ENCODE measurements around the gene ESPL1. TPM values are rescaled to one million over a fixed set of nuclear protein-coding genes. Genes with fewer than 3 reads are reported as not detected.

ESPL1 gene
- polyA plus RNA-seq, 1 experiment = 7.3 TPM

DNA sequence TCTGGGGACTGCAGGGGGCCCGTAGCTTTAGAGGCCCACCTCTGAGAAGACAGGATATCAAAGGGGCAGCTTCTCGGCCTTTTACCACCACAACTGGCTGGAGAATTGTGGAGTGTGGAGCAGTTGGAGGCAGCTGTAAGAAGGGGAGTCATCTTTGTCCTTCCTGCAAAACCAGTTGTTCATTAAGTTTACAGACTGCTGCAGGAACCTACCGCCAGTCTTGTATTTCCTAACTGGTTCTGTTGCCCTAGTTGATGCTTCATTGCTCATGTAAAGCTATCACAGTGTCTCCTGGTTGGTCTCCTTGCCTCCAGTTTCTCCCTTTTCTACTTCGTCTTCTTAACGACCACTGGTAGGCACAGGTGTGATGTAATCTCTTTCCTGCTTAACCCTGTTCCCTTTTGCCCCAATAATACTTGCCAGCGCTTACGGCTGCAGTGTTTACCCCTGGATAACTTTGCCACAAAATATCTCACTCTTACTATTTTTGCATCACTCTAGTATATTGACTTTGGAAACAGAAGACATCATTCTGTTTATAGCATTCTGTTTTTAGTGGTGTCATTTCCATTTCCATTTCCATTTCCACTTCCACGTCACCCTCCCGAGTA is 11.9 kb downstream of the ESPL1 start:
- CTCF ChIA-PET = interaction anchor here (0.7 to 4.5 kb wide), 7 partner anchors 9 to 121 kb away, joined by 3 to 29 read pairs (median 5); partner anchors contain the start of gene ESPL1
- H3K27me3 ChIP-seq (ENCODE audit: control insufficient read depth, insufficient read depth, low read length) = no peaks in the 10 kb centered on the region
- no peak overlapping the region for H3K4me3 ChIP-seq (ENCODE audit: low read depth, low read length)
- no peak for DNase-seq (ENCODE audit: low read depth)
- peaks cover 11% of the 10 kb centered on the region for H3K36me3 ChIP-seq (ENCODE audit: control insufficient read depth, insufficient read depth, low read length)
- TF ChIP-seq, protein P1, sequence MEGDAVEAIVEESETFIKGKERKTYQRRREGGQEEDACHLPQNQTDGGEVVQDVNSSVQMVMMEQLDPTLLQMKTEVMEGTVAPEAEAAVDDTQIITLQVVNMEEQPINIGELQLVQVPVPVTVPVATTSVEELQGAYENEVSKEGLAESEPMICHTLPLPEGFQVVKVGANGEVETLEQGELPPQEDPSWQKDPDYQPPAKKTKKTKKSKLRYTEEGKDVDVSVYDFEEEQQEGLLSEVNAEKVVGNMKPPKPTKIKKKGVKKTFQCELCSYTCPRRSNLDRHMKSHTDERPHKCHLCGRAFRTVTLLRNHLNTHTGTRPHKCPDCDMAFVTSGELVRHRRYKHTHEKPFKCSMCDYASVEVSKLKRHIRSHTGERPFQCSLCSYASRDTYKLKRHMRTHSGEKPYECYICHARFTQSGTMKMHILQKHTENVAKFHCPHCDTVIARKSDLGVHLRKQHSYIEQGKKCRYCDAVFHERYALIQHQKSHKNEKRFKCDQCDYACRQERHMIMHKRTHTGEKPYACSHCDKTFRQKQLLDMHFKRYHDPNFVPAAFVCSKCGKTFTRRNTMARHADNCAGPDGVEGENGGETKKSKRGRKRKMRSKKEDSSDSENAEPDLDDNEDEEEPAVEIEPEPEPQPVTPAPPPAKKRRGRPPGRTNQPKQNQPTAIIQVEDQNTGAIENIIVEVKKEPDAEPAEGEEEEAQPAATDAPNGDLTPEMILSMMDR (IDR thresholded peaks at IDR 0.05; ENCODE audit: insufficient read depth, low read depth, low read length) = no peak
- POLR2A ChIA-PET = no interaction called here

DNA sequence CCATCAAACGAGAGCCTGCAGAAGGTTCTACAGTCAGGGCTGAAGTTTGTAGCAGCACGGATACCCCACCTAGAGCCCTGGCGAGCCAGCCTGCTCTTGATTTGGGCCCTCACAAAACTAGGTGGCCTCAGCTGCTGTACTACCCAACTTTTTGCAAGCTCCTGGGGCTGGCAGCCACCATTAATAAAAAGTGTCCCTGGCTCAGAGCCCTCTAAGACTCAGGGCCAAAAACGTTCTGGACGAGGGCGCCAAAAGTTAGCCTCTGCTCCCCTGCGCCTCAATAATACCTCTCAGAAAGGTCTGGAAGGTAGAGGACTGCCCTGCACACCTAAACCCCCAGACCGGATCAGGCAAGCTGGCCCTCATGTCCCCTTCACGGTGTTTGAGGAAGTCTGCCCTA is 18.3 kb downstream of the ESPL1 start:
- CTCF ChIA-PET = interaction anchor here (0.9 to 13.1 kb wide), 11 partner anchors 9 to 221 kb away, joined by 3 to 240 read pairs (median 5); partner anchors contain the start of genes AAAS, ESPL1, MYG1 and PFDN5
- POLR2A ChIA-PET = no interaction called here
- H3K4me3 ChIP-seq (ENCODE audit: low read depth, low read length) = no peak overlapping the region
- TF ChIP-seq, protein P1 (IDR thresholded peaks at IDR 0.05; ENCODE audit: insufficient read depth, low read depth, low read length) = no peak
- H3K27me3 ChIP-seq (ENCODE audit: control insufficient read depth, insufficient read depth, low read length) = no peaks in the 10 kb centered on the region
- H3K36me3 ChIP-seq (ENCODE audit: control insufficient read depth, insufficient read depth, low read length) = peaks cover 14% of the 10 kb centered on the region
- DNase-seq (ENCODE audit: low read depth) = no peak

DNA sequence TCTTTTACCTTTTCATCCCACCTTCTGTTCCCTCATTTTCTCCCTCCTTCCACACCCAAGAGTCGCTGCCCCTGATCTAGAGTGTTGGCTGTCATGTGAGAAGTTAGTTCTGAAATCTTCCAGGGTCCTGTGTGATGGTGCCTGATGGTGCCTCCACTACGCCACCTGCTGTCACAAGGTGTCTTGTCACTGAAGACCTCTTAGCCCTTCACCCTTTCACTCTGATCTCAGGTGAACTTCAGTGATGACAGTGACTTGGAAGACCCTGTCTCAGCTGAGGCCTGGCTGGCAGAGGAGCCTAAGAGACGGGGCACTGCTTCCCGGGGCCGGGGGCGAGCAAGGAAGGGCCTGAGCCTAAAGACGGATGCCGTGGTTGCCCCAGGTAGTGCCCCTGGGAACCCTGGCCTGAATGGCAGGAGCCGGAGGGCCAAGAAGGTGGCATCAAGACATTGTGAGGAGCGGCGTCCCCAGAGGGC is 19.7 kb downstream of the ESPL1 start:
- ChIA-PET POLR2A (no interaction called here), CTCF (interaction anchor here (0.6 to 13.1 kb wide), 13 partner anchors 9 to 230 kb away, joined by 3 to 240 read pairs (median 8); partner anchors contain the start of genes AAAS, ESPL1, MYG1 and PFDN5)
- no peak for DNase-seq (ENCODE audit: low read depth)
- TF ChIP-seq, protein P1 (IDR thresholded peaks at IDR 0.05; ENCODE audit: insufficient read depth, low read depth, low read length) = peak; percentile 73
- Histone ChIP-seq H3K4me3 (ENCODE audit: low read depth, low read length) (no peak overlapping the region), H3K27me3 (ENCODE audit: control insufficient read depth, insufficient read depth, low read length) (no peaks in the 10 kb centered on the region), H3K36me3 (ENCODE audit: control insufficient read depth, insufficient read depth, low read length) (peaks cover 10% of the 10 kb centered on the region)

DNA sequence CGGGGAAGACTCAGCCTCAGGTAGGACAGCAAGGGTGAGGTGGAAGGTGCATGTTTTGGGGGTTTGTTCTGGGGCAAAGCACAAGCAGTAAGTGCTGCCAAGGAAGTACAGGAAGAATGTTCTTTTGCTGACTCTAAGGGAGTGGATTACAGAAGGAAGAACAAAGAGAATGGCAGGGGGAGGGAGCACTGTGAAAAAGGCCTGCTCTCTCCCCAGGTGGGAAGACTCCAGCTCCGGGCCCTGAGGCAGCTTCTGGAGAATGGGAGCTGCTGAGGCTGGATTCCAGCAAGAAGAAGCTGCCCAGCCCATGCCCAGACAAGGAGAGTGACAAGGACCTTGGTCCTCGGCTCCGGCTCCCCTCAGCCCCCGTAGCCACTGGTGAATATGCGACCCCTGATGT is 20.2 kb downstream of the ESPL1 start:
- no peak for DNase-seq (ENCODE audit: low read depth)
- H3K36me3 ChIP-seq (ENCODE audit: control insufficient read depth, insufficient read depth, low read length) = peaks cover 6% of the 10 kb centered on the region
- no peaks in the 10 kb centered on the region for H3K27me3 ChIP-seq (ENCODE audit: control insufficient read depth, insufficient read depth, low read length)
- TF ChIP-seq, protein P1 (IDR thresholded peaks at IDR 0.05; ENCODE audit: insufficient read depth, low read depth, low read length) = no peak
- ChIA-PET CTCF (interaction anchor here (0.6 to 13.1 kb wide), 15 partner anchors 9 to 230 kb away, joined by 3 to 240 read pairs (median 6); partner anchors contain the start of genes AAAS, ESPL1, MYG1 and PFDN5), POLR2A (interaction anchor here (0.5 kb wide), 1 partner anchor 17 kb away, joined by 6 read pairs; no protein-coding TSS in a partner anchor)
- H3K4me3 ChIP-seq (ENCODE audit: low read depth, low read length) = no peak overlapping the region

DNA sequence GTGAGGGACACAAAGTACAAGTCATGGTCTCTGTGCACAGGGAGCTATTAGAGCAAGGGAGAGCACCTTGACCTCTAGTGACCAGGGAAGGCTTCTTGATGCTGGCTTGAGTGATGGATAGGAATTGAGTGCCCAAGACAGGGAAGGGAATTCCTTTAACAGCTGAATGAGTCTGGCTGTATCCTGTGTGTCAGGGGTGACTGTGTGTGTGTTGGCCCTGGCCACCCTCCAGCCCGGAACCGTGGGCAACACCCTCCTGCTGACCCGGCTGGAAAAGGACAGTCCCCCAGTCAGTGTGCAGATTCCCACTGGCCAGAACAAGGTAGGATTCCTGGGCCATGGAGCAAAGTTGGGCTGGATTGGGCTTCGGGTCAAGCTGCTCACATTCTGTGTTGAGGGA is 21.8 kb downstream of the ESPL1 start:
- POLR2A ChIA-PET = no interaction called here
- CTCF ChIA-PET = interaction anchor here (1.5 to 13.1 kb wide), 7 partner anchors 11 to 130 kb away, joined by 4 to 240 read pairs (median 10); partner anchors contain the start of gene AAAS
- no peak for DNase-seq (ENCODE audit: low read depth)
- TF ChIP-seq, protein P1 (IDR thresholded peaks at IDR 0.05; ENCODE audit: insufficient read depth, low read depth, low read length) = no peak
- H3K36me3 ChIP-seq (ENCODE audit: control insufficient read depth, insufficient read depth, low read length) = peaks cover 3% of the 10 kb centered on the region; the same call in 1 of the 2 replicates
- no peaks in the 10 kb centered on the region for H3K27me3 ChIP-seq (ENCODE audit: control insufficient read depth, insufficient read depth, low read length)
- H3K4me3 ChIP-seq (ENCODE audit: low read depth, low read length) = no peak overlapping the region

All from BJ (cell line).